Nephron (organoid): ENCODE measurements around the gene UBA5.

Experiments used
- H3K27ac Mint-ChIP-seq, 3 experiments: 2 replicates each; pipeline ENCODE4 v1.8.0; 2020; ENCODE audit warnings: mixed read lengths in 3 of 3, mild to moderate bottlenecking in 2 of 3, moderate library complexity in 1 of 3
- H3K27me3 Mint-ChIP-seq: 2 replicates; pipeline ENCODE4 v1.8.0; 2021; ENCODE audit warnings: low read depth, mild to moderate bottlenecking, moderate library complexity, mixed read lengths
- H3K36me3 Mint-ChIP-seq: 2 replicates; pipeline ENCODE4 v1.8.0; 2020; ENCODE audit warnings: low read depth, mixed read lengths
- H3K4me1 Mint-ChIP-seq: 2 replicates; pipeline ENCODE4 v1.8.0; 2020; ENCODE audit warnings: mixed read lengths
- H3K4me3 Mint-ChIP-seq, 3 experiments: 2 replicates each; pipeline ENCODE4 v1.8.0; 2020; ENCODE audit warnings: mild to moderate bottlenecking in 3 of 3, mixed read lengths in 3 of 3, moderate library complexity in 2 of 3
- H3K9me3 Mint-ChIP-seq: 2 replicates; pipeline ENCODE4 v1.8.0; 2020; ENCODE audit warnings: mixed read lengths
- TF ChIP-seq, protein P1 (sequence below), 3 experiments: fragments of 200-600 bp; sonication (generic); IDR thresholded peaks; one replicate each; pipeline ENCODE4 v1.5.0; 2021; ENCODE audit warnings: antibody characterized with exemption in 3 of 3; ENCODE audit not compliant: unreplicated experiment in 3 of 3

UBA5 gene

DNA sequence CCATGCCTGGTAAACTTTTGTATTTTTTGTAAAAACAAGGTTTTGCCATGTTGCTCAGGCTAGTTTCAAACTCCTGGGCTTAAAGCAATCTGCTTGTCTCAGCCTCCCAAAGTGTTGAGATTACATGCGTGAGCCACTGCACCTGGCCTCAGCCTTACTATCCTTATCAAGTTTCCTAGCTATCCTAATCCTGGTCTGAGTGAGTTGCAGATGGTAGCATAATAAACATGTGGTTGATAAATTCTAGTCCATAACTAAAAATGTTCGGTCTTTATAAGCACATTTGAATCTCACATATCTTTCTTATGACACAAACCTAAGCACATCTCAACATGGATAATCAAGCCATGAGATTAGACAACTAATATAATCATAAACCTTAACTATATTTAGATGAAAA, 43.6 kb downstream of the UBA5 start:
- Mint-ChIP-seq H3K9me3 (no peaks in the 10 kb centered on the region), H3K36me3 (peaks cover 85% of the 10 kb centered on the region), H3K27ac (no peak overlapping the region), H3K4me3 (no peak overlapping the region), H3K4me1 (no peaks in the 10 kb centered on the region), H3K27me3 (no peaks in the 10 kb centered on the region)
- TF ChIP-seq, protein P1, sequence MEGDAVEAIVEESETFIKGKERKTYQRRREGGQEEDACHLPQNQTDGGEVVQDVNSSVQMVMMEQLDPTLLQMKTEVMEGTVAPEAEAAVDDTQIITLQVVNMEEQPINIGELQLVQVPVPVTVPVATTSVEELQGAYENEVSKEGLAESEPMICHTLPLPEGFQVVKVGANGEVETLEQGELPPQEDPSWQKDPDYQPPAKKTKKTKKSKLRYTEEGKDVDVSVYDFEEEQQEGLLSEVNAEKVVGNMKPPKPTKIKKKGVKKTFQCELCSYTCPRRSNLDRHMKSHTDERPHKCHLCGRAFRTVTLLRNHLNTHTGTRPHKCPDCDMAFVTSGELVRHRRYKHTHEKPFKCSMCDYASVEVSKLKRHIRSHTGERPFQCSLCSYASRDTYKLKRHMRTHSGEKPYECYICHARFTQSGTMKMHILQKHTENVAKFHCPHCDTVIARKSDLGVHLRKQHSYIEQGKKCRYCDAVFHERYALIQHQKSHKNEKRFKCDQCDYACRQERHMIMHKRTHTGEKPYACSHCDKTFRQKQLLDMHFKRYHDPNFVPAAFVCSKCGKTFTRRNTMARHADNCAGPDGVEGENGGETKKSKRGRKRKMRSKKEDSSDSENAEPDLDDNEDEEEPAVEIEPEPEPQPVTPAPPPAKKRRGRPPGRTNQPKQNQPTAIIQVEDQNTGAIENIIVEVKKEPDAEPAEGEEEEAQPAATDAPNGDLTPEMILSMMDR (IDR thresholded peaks at IDR 0.05; ENCODE audit: unreplicated experiment in 3 of 3): no peak

DNA sequence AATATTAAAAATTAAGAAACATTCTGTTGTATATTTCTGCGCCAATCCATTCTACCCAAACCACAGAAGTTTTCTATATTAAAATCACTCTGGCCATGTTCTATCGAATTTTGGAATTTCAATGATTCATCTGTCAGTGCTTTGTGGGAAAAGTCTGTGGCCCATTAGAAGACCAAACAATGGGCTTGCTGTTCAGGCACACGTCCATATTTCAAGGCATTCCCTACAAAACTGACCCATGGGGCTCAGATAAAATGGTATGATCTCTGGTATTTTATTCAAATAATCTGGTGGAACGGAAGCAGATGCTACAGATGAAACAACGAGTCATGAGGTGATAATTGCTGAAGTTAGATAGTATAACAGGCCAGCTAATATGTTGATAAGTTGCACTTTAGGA, 49.6 kb downstream of the UBA5 start:
- no peaks in the 10 kb centered on the region for H3K27me3 Mint-ChIP-seq
- TF ChIP-seq, protein P1 (IDR thresholded peaks at IDR 0.05; ENCODE audit: unreplicated experiment in 3 of 3): no peak
- no peak overlapping the region for H3K27ac Mint-ChIP-seq
- H3K36me3 Mint-ChIP-seq: peaks cover 71% of the 10 kb centered on the region
- no peak overlapping the region for H3K4me3 Mint-ChIP-seq
- no peaks in the 10 kb centered on the region for H3K4me1 Mint-ChIP-seq
- H3K9me3 Mint-ChIP-seq: no peaks in the 10 kb centered on the region

DNA sequence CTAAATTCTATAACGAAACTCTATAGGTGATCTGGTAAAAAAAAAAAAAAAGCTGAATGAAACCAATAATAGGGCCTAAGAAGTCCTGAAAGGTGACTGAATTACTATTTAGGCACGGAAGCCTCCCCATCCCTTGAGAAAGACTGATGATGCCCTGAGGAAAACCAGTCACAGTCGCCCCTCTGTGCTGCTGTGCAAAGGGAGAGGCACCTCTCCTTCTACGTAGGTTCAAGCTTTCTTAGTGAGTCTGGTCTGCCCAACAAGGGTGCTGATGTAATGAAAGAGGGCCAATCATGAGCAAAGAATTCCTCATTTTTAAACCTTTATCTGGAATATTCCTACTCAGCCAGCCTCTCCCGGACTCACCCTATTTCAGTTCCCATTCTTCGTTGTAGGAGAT, 50.2 kb downstream of the UBA5 start:
- H3K4me1 Mint-ChIP-seq: no peaks in the 10 kb centered on the region
- H3K9me3 Mint-ChIP-seq: no peaks in the 10 kb centered on the region
- TF ChIP-seq, protein P1 (IDR thresholded peaks at IDR 0.05; ENCODE audit: unreplicated experiment in 3 of 3): no peak
- H3K27me3 Mint-ChIP-seq: no peaks in the 10 kb centered on the region
- H3K4me3 Mint-ChIP-seq: no peak overlapping the region
- no peak overlapping the region for H3K27ac Mint-ChIP-seq
- H3K36me3 Mint-ChIP-seq: peaks cover 66% of the 10 kb centered on the region

GRCh38 chr3:132713977-132714727, 54.0 kb downstream of the UBA5 start:
- Mint-ChIP-seq H3K36me3 (peaks cover 54% of the 10 kb centered on the region), H3K4me3 (no peak overlapping the region), H3K27me3 (no peaks in the 10 kb centered on the region), H3K4me1 (peaks cover 8% of the 10 kb centered on the region), H3K27ac (no peak overlapping the region), H3K9me3 (no peaks in the 10 kb centered on the region)
- TF ChIP-seq, protein P1 (IDR thresholded peaks at IDR 0.05; ENCODE audit: unreplicated experiment in 3 of 3): no peak

DNA sequence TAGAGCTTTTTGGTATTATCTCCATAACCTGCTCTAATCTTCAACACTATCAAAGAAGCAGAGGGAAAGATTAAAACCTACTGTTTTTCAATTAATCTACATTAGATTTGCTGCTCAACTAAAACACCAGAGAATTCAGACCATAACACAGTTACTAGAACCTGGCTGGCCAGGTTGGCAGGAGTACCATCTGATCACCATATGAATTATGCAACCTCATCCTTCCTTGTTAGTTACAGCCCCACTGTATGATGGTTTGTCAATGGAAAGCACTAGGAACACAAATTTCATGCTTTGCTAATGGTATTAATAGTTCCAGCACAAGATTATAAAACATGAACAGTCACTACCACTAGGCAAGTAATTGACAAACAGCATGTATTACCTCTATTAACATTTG, 56.2 kb downstream of the UBA5 start:
- Mint-ChIP-seq H3K27ac (no peak overlapping the region), H3K9me3 (no peaks in the 10 kb centered on the region), H3K27me3 (no peaks in the 10 kb centered on the region), H3K4me3 (no peak overlapping the region), H3K4me1 (peaks cover 29% of the 10 kb centered on the region), H3K36me3 (peaks cover 41% of the 10 kb centered on the region)
- TF ChIP-seq, protein P1 (IDR thresholded peaks at IDR 0.05; ENCODE audit: unreplicated experiment in 3 of 3): no peak

- Mint-ChIP-seq H3K4me1 (peaks cover 42% of the 10 kb centered on the region), H3K9me3 (no peaks in the 10 kb centered on the region), H3K36me3 (peaks cover 25% of the 10 kb centered on the region), H3K27ac (peak overlapping the region; percentile 35 to 58 (median 37)), H3K27me3 (no peaks in the 10 kb centered on the region), H3K4me3 (peak overlapping the region; percentile 96 to 97 (median 96))
- TF ChIP-seq, protein P1 (IDR thresholded peaks at IDR 0.05; ENCODE audit: unreplicated experiment in 3 of 3): no peak
Observed at GRCh38 chr3:132720228-132720627, 60.1 kb downstream of the UBA5 start.
